GM12872 (cell line): ENCODE results near the gene TIAM2.

ENCODE experiments used
- TF ChIP-seq, protein P1 (sequence below): IDR thresholded peaks from 3 replicates; pipeline ENCODE4 v1.5.1; 2011; ENCODE audit warnings: low read depth, mild to moderate bottlenecking, low read length, moderate library complexity; ENCODE audit not compliant: insufficient read depth

TIAM2 gene

DNA sequence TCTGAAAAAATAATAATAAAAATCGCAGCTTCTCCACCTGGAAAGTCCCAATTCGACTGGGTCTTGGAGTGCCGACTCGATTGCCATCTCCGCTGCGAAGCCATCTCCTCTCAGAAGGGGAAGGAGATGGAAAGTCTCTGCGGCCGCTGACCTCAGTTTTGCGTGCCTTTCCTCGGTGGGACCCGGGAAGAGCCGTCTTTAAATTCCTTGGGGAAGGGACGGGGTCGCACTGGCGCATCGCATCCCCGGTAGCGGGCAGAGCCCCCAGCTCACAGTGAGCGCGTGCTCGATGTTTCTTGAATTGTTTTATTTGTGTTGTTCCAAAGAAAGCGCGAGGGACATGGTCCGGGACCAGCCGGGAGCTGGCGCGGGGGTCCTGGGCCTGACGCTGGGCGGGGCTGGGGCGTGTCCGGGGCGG lies 270 bp upstream of the TIAM2 start:
- TF ChIP-seq, protein P1, sequence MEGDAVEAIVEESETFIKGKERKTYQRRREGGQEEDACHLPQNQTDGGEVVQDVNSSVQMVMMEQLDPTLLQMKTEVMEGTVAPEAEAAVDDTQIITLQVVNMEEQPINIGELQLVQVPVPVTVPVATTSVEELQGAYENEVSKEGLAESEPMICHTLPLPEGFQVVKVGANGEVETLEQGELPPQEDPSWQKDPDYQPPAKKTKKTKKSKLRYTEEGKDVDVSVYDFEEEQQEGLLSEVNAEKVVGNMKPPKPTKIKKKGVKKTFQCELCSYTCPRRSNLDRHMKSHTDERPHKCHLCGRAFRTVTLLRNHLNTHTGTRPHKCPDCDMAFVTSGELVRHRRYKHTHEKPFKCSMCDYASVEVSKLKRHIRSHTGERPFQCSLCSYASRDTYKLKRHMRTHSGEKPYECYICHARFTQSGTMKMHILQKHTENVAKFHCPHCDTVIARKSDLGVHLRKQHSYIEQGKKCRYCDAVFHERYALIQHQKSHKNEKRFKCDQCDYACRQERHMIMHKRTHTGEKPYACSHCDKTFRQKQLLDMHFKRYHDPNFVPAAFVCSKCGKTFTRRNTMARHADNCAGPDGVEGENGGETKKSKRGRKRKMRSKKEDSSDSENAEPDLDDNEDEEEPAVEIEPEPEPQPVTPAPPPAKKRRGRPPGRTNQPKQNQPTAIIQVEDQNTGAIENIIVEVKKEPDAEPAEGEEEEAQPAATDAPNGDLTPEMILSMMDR, result no peak

DNA sequence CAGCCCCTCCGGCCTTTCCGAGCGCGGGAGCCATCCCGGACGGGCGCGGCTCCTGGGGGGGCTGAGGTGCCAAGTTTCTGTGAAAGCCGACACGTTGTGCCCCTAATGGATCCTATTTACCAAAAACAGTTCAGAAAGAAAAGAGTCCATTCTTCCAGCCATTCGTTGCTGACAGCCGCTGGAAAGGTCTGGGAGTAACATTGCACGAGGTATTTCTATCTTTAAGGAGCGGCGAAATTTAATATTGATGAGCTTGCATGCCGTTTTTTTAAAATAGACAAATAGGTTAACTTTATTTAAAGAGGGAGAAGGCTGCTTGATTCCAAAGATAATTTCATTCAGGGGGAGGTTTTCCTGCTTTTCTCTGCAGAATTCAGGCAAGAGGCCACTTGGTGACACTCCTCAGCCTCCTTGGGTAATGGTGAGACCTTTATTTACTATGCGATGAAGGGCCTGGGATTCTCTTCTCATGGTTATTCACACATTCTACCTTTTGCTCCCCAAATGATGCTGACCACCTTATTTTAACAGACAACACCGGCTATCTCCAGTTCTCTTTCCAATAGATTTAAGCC lies 988 bp downstream of the TIAM2 start:
- TF ChIP-seq, protein P1, result no peak

DNA sequence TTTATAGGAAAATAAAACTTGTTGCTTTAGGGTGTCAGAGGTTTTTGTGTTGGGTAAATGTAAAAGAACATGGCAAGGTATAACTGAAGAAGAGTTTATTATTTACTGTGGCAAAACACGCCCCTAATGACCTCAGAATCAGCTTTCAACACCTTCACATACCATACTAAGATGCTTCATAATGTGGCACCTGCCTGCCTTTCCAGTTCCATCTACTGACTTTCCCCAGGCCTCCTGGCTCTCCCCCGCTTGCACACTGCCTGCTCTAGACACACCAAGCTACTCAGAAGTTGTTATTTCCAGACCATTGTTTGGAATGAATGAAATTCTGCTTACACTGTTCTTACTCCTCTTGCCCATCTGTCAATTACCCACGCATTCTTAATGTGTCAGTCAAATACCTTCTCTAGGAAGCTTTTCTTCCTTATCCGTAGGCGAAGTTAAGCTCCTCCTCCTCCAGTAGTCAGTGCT lies 1.8 kb downstream of the TIAM2 start:
- TF ChIP-seq, protein P1, result no peak

DNA sequence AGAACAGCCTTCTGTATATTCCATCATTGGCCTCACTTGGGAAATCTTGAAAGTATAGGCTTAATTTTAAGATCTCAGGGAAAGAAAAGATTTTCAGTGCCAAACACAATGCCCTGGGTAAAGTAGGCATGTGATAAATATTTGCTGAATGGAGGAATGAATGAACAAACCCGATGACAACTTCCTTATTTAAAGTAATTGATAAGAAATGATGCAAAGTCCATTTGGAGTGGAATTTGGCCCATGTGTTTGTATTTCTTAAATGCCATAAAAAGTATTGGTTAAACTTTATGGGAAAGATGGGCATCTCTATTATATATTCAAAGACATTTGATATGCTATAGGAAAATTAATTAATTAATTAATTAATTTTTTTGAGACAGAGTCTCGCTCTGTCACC lies 3.7 kb downstream of the TIAM2 start:
- TF ChIP-seq, protein P1, result no peak

DNA sequence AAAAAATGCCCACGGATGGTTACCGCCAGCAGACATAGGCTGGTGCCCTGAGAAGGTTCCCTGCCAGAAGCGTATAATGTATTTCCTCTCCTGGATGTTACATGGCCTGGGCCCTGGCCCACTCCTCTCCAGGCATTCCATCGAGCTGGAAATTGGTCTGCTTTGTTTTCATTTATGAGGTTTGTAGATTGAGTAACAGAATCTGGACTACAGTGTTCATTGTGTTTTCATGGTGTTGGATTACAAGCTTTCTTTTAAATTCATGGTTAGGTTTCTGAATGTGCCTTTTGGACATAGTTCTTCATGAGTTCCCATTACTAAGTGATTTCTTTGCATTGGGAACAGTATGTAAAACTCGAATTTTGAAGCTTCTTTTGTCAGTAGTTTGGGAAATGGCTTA lies 6.4 kb downstream of the TIAM2 start:
- TF ChIP-seq, protein P1, result no peak

DNA sequence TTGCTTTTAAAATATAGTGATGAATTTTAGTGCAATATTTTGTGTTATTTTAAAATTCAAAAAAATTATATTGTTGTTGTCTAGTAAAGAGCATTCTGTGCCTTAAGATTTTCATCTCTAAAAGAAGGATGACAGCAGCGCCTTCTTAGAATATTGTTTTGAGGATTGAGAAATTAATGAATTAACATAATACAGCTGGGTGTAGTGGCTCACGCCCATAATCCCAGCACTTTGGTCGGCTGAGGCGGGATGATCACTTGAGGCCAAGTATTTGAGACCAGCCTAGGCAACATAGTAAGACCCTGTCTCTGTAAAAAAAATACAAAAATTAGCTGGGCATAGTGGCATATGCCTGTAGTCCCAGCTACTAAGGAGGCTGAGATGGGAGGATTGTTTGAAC lies 6.8 kb downstream of the TIAM2 start:
- TF ChIP-seq, protein P1, result no peak

DNA sequence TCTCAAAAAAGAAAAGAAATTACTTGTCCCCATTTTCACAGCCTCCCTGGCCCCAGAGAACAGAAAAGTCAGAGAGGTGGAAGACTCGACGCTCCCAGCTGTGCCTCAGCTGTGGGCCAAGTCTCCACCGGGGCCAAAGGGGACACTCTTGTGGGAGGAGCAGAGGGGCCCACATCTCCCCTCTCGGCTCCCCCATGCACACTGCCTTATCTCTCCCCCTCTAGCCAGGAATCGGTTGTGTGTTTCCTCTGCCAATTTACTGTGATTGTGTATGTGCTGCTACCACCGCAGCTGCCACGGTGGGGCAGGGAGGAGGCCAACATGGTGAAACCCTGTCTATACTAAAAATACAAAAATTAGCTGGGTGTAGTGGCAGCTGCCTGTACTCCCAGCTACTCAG lies 8.4 kb downstream of the TIAM2 start:
- TF ChIP-seq, protein P1, result no peak

DNA sequence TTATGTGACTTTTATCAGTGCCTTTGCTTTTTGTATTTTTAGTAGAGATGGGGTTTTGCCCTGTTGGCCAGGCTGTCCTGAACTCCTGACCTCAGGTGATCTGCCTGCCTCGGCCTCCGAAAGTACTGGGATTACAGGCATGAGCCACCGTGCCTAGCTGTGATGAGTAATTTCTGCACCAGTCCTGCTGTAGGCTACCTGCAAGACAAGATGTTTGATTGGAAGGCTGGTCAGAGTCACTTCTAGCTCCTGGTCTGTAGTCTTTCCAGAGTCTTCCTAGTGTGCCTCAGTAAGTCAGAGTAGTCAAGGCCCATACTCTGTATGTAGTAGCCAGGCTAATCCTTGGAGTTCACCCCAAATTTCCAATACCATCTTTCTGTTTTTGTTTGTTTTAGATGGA lies 8.9 kb downstream of the TIAM2 start:
- TF ChIP-seq, protein P1, result no peak
